Measurements from ENCODE around the gene GATAD2A.
"Not testable (repeated sequence)": the region's sequence is repeated elsewhere in the genome, so short reads cannot be mapped to it uniquely, and the experiment has no call there.

Gene GATAD2A

DNA sequence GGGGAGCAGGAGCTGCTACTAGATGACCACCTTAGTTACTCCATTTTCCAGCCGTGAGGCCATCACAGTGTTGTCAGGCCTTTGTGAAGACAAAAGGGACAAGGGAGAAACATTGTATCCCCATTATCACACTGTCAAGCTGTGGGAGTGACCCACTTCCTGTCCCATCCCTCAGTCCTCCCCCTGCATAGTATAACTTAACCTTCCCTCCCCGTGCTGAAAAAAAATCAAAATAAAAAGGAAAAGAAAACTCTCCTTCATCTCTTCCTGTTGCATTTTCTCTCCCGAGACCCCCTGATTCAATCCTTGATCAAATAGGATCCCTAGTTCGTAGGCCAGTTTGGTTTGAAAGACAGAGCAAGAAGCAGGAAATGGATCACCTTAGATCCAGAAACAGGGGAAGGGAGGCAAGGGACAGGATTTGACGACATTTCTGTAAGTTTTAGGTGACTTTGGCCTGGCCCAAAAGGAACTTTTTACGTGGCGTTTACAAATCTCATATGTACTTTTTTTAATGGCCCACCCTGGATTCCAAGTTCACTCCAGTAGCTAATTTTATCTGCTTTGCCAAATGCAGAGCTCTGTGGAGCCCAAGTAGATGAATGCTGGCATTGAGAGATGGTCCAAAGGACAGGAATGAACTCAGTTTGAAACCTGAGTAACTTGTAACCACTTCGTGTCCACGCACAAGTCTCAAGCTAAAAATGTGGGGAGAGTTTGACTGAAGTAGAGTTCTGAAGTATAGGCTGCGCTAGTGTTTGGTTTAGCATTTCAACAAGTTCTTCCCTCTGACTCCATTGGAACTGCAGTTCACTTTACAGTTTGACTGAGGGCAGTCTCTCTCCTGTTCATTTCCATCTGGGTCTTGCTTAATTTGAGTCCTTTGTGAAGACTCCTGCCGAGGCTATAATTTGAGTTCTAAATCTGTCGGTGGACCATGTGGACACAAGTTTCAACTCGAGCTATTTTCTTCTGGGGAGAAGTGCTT is 16.6 kb upstream of the GATAD2A start:
- no peak for DNase-seq

DNA sequence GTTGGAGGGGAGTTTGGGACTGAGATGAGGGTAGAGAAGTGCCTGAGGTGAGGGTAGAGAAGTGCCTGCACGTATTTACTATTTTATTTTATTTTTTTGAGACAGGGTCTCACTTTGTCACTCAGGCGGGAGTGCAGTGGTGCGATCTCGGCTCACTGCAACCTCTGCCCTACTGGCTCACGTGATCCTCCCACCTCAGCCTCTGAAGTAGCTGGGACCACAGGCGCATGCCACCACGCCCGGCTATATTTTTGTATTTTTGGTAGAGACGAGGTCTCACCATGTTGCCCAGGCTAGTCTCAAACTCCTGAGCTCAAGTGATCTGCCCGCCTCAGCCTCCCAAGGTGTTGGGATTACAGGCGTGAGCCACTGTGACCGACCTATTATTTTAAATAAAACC is 15.8 kb upstream of the GATAD2A start:
- DNase-seq = not testable (repeated sequence)

- not testable (repeated sequence) for DNase-seq
Observed at GRCh38 chr19:19394333-19394732, 11.1 kb upstream of the GATAD2A start.

DNA sequence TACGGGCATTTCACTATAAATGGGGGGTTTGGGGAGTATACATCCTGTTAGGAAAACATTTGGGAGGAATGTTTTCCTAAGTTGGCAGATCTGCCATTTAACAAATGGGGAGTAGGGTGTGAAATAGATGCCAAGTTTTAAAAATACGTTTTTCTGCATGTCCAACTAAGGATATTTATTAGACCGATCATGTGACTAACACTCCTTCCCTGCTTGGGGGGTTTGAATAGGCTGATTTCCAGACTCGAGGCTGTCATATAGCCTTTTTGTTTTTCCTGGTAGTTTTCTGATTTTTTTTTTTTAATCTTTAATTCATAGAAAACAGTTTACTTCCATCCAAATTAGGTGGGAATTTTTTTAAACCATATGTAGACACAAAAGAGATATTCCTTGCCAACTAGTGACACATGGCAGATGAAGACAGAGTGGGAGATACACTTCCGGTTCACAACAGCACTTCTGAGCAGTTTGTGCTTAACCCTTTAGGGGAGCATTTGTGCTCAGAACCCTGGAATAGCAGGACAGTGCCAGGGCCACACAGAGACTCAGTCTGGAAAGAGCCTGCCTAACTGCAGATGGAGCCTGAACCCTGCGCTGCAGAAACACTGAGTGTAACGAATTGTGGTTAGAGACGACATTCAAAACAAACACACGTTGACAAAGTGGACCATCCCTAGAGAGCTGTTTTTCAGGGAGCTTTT is 5.6 kb upstream of the GATAD2A start:
- peak; percentile 33 for DNase-seq

GRCh38 chr19:19402656-19403372 is 2.7 kb upstream of the GATAD2A start:
- DNase-seq = no peak

DNA sequence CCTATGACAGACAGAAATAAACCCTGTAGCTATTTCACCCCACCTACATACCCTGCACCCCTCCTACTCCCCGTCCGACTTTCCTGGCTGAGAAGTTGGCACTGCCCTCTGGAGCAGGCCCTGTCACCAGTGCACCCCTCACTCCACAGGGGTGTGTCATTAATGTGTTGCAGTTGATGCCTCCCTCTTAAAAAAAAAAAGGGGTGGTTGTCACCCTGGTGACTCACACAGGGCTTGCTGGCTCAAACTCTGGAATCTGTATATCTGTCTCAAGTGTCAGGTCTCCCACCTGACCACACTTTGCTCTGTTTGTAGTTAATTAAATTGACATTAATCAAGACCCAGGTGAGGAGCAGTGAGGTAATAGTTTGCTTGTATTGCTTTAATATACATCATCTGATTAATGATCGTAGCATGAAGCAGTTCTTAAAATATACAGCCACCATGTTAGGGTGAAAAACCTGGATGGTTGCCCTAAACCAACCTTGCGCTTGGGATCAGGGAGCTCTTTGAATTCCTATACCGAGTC is 2.0 kb upstream of the GATAD2A start:
- DNase-seq = no peak

DNA sequence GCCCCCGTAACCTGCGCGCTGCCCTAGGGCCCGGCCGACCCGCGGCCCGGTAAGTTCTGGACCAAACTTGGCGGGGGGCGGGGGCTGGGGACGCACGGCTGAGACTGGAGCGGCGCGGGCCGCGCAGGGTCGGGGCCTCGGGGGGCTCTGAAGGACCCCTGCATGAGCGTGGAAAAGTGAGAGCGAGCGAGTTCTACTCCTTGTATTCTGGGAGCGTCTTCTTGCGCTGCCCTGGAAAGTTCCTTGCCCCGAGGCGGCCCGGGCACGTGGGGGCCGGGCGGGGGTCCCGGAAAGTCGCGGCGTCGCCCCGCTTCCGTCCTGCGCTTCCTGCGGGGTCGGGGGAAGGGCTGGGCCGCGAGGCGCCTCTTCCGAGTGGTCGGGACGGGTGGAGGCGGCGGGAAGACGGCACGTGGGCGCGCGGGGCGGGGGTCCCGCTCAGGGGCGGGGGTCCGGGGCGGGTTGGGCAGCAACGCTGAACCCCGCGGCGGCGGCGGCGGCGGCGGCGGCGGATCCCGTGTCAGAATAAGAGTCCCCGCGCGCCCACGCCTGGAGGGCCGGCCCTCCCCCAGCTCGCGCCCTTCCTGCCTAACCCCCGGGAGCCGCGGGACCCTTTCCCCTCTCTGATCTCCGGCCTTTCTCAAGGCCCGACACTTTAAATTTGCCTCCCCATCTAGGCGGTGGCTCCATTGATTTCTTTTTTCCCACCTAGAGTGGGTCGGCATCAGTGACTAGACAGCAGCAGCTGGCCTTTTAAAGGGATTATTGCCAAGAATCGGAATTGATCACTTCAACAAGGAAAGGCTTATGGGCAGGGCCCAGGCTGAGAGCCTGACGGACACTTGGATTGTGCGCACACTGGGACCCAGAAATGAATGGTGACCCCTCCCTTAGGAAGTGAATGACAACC is 749 bp downstream of the GATAD2A start:
- no peak for DNase-seq

GRCh38 chr19:19406878-19407632 is 1.6 kb downstream of the GATAD2A start:
- no peak for DNase-seq

DNA sequence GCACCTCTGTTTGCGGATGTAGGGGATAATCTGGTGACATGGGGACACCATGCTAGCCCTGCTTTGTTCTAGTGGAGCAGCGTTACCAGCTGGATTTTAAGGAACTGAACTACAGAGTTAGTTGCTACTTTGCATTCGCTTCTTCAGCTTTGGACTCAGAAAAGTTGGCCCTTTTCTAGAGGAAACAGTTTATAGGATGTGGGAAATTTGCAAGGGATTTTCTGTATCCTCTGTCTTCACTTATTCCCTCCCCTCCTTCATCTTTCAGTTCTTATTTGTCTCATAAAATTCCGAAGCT is 2.1 kb downstream of the GATAD2A start:
- DNase-seq = no peak

DNA sequence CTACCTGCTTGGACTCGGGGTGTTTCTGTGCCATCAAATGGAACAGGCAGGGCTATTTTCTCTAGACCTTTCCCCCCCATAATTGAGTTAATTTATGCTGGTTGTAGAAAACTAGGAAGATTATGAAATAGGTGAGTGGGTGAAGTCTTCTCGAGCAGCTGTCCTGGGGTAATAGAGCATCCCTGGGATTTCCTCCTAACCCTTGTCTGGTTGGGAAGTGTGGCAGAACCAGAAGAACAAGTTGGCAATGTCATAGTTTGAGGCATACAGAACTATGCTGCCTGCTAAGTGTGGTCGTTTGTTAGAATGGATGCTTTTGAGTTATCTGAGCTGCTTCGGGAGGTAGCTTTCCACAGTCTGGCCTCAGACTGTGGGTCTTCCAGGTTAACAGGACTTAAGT is 3.7 kb downstream of the GATAD2A start:
- DNase-seq = no peak

DNA sequence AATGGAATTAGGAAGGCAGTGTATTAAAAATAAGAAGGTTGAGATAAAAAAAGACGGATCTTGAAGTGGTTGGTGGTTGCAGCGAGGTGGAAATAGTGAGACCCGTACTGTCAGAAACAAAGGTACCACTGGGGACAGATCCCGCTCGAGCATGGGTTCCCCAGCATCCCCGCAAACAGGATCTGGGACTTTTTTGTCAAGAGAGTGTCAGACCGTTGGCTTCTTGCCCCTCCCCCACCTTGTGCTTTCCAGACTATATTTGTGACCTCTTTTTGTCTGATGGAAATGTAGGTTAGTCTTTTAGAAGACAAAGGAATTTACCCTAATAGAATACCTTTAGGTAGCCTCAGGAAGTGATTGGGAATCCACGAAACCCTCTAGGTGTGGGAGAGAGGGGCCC is 4.2 kb downstream of the GATAD2A start:
- DNase-seq = no peak

GRCh38 chr19:19410553-19411550 is 5.4 kb downstream of the GATAD2A start:
- no peak for DNase-seq

DNA sequence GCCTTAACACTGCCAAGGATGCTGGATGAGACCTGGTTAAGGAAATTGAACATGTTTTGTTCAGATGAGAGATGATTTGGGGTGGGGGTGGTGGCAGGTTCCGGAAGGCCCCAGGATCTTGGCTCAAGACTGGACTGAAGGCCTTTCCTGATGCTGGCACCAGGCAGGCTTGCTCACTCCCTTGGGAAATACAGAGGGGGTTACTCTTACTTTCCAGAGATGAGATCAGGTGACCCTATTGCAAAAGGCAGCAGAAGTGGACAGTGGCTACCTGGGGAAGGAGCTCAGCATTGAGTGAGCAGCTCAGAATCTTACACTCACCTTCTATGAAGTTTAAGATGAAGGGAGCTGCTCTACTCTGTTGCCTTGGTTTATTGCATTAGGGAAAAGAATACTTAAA is 10.8 kb downstream of the GATAD2A start:
- no peak for DNase-seq

DNA sequence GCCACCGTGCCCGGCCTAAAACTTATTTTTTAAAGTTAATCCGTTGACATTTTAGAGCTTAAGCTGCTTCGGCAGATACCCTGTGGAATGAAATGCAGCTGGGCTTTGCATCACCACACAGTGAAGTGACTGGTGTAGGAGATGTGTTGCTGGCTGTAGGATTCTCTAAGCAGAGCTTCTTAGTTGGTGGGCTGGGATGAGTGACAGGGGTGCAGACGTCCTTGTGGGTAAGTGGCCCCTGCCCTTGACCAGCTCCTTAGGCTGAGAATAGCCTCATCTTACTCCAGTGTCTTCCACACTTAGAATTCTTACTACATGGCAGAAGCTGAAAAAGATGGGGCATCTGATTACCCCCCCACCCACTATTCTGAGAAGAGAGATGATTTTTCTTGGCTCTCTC is 11.6 kb downstream of the GATAD2A start:
- DNase-seq = no peak

DNA sequence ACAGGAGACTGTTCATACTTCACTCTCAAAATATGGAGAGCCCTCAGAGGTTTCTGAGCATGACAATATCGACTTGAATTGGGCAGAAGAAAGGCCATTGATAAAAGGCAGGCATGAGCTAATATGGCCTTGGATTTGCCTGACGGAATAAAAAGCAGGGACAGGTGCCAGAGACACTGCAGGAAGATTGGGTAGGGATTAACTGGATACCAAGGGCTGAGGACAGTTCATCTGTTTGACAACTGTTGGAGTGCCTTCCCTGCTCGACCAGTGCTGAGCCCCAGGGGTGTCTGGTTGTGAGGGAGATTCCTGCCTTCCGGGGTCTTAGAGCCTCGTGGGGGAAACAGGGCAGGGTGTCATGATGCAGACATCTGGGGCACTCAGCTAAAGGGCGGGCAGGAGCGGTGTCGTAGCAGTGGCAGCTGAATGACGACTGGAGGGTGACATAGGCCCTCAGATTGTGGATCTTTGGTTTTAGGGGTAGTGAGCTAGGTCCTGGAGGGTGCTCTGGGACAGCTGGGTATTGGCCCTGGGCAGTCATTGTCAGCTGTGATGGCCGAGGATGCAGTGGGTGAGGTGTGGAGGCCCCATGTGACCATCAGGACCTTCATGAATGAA is 12.3 kb downstream of the GATAD2A start:
- DNase-seq = no peak

DNA sequence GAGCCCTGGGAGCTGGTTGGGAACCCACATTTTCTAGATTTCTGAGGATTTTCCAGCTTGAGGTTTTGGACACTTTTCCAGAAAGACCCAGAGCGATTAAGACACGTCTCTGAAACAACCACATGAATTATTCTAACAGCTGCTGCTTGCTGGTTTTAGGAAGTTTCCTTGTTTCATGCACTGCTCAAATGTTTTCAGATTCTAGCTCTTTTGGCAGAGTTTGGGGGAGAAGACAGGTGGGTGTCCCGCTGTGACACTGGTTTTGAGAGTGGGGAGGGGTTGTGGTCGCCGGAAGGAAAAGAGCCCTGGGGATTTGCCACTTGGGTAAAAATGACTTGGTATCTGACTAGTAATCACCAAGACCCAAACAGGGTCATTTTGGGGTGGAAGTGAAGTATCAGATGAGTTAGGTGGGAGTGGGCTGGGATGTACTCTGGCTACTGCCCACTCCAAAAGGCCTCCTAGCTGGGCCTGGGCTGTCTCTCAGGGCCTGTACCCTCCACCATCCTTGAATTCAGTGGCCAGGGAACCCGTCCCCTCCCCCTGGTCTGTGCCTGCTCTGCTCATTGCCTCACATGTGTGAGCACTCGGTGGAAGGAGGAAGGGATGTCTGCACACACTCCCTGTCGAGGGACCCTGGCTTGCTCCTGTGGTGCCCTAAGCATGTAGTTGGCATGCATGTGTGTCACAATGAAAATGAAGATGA is 13.2 kb downstream of the GATAD2A start:
- DNase-seq = no peak

- DNase-seq = peak; percentile 62
Observed at GRCh38 chr19:19420570-19421298, 15.3 kb downstream of the GATAD2A start.

DNA sequence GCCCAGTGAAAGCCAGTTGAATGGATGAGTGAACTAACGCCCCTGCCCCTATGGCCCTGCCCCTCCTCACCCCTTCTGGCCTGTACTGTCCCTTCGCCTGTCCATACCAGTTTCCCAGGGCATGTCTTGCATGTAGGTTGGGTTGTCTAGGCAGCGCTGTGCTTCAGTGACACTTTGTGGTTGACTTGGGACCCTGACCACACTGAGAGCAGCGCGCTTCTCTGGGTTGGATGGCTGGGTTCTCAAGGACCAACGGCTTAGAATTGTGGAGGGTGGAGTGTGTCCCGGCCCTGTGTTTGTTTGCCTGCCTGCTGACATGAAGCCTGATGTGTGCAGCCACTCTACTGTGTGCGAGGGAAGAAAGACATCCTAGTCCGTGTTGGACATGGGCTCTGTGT is 15.8 kb downstream of the GATAD2A start:
- DNase-seq = no peak

Data from NCI-H1694 (cell line).